ENCODE data around the gene SND1.

The SND1 gene

GRCh38 chr7:127776776-127777386 lies 124.9 kb downstream of the SND1 start:
- no peak for DNase-seq

- DNase-seq, result no peak
These were observed 128.5 kb downstream of the SND1 start for GRCh38 chr7:127780489-127780888.

- no peak for DNase-seq
These were observed 129.1 kb downstream of the SND1 start for GRCh38 chr7:127781081-127781480.

- no peak for DNase-seq
These were observed 130.1 kb downstream of the SND1 start for GRCh38 chr7:127782075-127782474.

GRCh38 chr7:127782654-127783559 lies 130.9 kb downstream of the SND1 start:
- DNase-seq, result no peak

GRCh38 chr7:127786184-127786583 lies 134.2 kb downstream of the SND1 start:
- no peak for DNase-seq

- DNase-seq, result no peak
These were observed 137.0 kb downstream of the SND1 start for GRCh38 chr7:127789031-127789430.

- no peak for DNase-seq
These were observed 139.6 kb downstream of the SND1 start for GRCh38 chr7:127791446-127792189.

- DNase-seq, result no peak
These were observed 140.7 kb downstream of the SND1 start for GRCh38 chr7:127792528-127793342.

- DNase-seq, result no peak
These were observed 141.6 kb downstream of the SND1 start for GRCh38 chr7:127793582-127793981.

- DNase-seq, result no peak
These were observed 142.1 kb downstream of the SND1 start for GRCh38 chr7:127794136-127794535.

- no peak for DNase-seq
These were observed 142.6 kb downstream of the SND1 start for GRCh38 chr7:127794551-127794950.

- no peak for DNase-seq
These were observed 146.0 kb downstream of the SND1 start for GRCh38 chr7:127798023-127798422.

GRCh38 chr7:127798769-127799372 lies 146.9 kb downstream of the SND1 start:
- no peak for DNase-seq

GRCh38 chr7:127799535-127800305 lies 147.7 kb downstream of the SND1 start:
- DNase-seq, result peak; percentile 50

GRCh38 chr7:127802845-127803244 lies 150.9 kb downstream of the SND1 start:
- DNase-seq, result no peak

GRCh38 chr7:127803626-127804025 lies 151.6 kb downstream of the SND1 start:
- DNase-seq, result no peak

- DNase-seq, result no peak
These were observed 155.3 kb downstream of the SND1 start for GRCh38 chr7:127807340-127807739.

- no peak for DNase-seq
These were observed 155.8 kb downstream of the SND1 start for GRCh38 chr7:127807829-127808228.

GRCh38 chr7:127809261-127809702 lies 157.3 kb downstream of the SND1 start:
- DNase-seq, result peak; percentile 6

- DNase-seq, result no peak
These were observed 158.1 kb downstream of the SND1 start for GRCh38 chr7:127810113-127810512.

Data from NCI-H2081 treated with DMSO at 0.1 percent for 48 hours (cell line).